NCI-H510A treated with DMSO at 0.1 percent for 48 hours (cell line): ENCODE results near the gene KIF11.
"Not testable (repeated sequence)": the region's sequence is repeated elsewhere in the genome, so short reads cannot be mapped to it uniquely, and the experiment has no call there.

Source experiments
- DNase-seq: peaks from one replicate; lab custom pipeline; 2025; lab: John Stamatoyannopoulos, UW

KIF11 gene

GRCh38 chr10:92592761-92593618 is at the start of gene KIF11:
Gene KIF11, plus strand, starts transcription at chr10:92593130. Its CDS starts 246 bp downstream, at chr10:92593376.
- DNase-seq = peak; percentile 96

DNA sequence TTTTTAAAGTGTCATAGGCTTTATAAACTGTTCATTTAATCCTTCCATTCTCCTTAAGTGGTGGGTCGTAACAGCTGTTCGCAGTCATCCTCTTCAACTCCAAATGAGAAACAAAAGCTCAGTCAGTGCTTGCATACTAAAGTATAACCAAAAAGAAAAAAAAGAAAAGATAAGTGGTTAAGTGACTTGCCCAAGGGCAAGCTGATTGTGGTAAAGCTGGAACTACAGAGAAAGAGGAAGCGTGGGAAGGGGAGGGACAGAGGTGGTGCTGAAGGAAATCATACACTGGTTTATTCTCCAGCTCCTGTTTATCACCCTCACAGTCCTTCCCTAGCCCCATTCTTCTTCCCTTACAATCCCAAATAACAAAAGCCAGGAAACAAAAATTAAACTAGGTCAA is 48.6 kb upstream of the KIF11 start:
- DNase-seq = no peak

- DNase-seq = no peak
These were observed 47.4 kb upstream of the KIF11 start for GRCh38 chr10:92545556-92545955.

- DNase-seq = no peak
These were observed 45.3 kb upstream of the KIF11 start for GRCh38 chr10:92547676-92548075.

DNA sequence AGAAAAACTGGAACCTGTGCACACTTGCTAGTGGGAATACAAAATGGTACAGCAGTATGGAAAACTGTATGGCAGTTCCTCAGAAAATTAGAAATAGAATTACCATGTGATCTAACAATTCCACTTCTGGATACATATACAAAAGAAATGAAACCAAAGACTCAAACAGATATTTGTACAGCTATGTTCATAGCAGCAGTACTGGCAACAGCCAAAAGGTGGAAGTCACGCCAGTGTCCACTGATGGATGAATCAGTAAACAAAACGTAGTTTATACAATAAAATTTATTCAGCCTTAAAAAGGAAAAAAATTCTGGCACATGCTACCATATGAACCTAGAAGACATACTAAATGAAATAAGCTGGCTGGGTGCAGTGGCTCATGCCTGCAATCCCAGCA is 42.0 kb upstream of the KIF11 start:
- no peak for DNase-seq

GRCh38 chr10:92552310-92552709 is 40.6 kb upstream of the KIF11 start:
- no peak for DNase-seq

DNA sequence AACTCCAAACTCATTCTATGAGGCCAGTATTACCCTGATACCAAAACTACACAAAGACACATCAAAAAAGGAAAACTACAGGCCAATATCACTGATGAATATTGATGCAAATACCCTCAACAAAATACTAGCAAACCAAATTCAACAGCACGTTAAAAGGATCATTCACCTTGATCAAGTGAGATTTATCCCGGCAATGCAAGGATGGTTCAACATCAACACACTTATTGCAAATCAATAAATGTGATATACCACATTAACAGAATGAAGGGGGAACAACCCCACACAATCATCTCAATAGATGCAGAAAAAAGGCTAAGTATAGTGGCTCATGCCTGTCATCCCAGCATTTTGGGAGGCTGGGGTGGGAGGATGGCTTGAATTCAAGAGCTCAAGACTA is 39.0 kb upstream of the KIF11 start:
- no peak for DNase-seq

GRCh38 chr10:92559046-92559445 is 33.9 kb upstream of the KIF11 start:
- no peak for DNase-seq

GRCh38 chr10:92562424-92562823 is 30.5 kb upstream of the KIF11 start:
- DNase-seq = no peak

DNA sequence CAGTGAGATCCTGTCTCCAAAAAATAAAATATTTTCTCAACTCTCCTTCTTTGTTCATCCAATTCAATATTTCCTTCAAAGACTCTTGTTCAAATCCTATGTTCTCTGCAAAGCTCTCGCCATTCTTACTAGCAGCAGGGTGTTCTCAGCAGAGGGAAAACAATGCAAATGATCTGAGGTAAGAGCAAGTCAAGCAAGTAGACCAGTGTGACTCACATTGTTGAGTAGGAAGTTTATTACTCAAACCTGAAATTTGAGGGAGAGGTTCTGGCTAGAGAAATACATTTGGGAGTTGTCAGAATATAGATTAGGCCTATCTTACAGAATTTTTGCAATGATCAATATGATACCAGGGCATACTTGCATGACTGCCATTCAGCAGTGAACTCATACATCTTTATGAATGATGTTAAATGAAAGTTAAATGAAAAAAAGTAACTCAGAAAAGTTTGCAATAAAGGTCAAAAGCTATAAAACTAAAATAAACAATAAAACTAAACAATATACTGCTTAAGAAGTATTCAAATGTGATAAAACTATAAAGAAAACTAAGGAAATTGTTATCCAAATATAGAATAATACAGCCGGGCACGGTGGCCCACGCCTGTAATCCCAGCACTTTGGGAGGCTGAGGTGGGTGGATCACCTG is 24.9 kb upstream of the KIF11 start:
- no peak for DNase-seq

- DNase-seq = no peak
These were observed 23.9 kb upstream of the KIF11 start for GRCh38 chr10:92569071-92569470.

GRCh38 chr10:92569663-92570062 is 23.3 kb upstream of the KIF11 start:
- not testable (repeated sequence) for DNase-seq

- DNase-seq = no peak
These were observed 21.3 kb upstream of the KIF11 start for GRCh38 chr10:92571649-92572048.

GRCh38 chr10:92572362-92573090 is 20.4 kb upstream of the KIF11 start:
- peak; percentile 45 for DNase-seq

- peak; percentile 45 for DNase-seq
These were observed 19.7 kb upstream of the KIF11 start for GRCh38 chr10:92573091-92573797.

GRCh38 chr10:92573798-92574547 is 19.0 kb upstream of the KIF11 start, which contains the start of gene IDE:
Gene IDE, minus strand, starts transcription at chr10:92574093. Its CDS starts 74 bp downstream, at chr10:92574019.
- DNase-seq = peak; percentile 71

DNA sequence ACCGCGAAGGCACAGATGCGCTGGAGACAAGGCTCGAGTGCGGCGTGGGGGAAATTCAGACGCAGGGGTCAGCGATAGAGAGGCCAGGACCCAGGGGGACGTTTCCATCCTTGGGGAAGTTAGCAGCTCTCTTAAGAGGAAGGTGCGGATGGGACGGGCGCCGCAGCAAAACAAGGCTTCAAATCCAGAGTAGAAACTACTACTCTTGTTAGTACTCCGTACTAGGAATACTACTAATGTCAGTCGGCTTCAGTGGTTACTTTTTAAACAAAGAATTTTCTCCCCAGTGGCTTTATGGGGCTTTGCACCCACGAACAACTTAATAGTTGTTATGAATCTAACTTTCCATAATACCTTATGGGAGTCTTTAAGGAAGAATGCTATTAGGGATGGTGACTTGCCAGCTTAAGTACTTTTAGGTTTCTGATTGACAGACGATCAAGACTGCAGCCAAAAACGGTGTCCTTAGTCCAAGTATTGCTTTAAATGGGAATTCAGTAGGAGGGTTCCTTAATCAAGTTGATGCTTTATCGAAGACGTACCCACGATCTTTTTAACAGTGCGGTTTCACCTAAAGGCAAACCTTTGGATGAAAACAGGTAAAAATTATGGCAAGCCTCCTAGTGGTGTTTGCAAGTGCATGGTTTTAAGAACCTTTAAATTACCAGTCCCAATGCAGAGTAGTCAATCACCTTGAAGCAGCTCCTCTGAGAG is 18.2 kb upstream of the KIF11 start:
- DNase-seq = peak; percentile 71

DNA sequence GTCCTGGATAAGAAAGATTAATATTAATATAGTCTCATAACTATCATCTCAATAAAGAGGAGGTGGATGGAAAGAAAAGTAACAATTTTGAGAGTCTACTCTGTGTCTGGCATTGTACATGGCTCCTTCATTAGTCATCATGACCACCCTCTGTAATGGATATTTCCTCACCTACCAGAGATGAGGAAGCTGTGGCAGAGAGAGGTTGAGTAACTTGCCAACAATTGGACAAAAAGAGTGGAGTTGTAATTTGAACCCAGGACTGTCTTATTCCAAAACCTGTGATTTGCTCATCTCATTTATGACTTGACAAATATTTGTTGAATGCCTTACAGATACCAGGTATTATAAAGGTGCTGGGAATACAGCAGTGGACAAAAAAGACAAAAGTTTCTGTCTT is 17.0 kb upstream of the KIF11 start:
- no peak for DNase-seq

- not testable (repeated sequence) for DNase-seq
These were observed 10.6 kb upstream of the KIF11 start for GRCh38 chr10:92582347-92582746.
